Fibroblast of mammary gland (primary cell): ENCODE data around the gene DYSF.
"Not testable (repeated sequence)": the region's sequence is repeated elsewhere in the genome, so short reads cannot be mapped to it uniquely, and the experiment has no call there.

Source experiments
- DNase-seq: peaks from one replicate; pipeline ENCODE4 v3.0.0-alpha.2; 2010; ENCODE audit warnings: low read depth
- H3K4me3 ChIP-seq: 2 replicates; pipeline ENCODE4 v1.5.1; 2011; ENCODE audit warnings: low read depth, mild to moderate bottlenecking, low read length, moderate library complexity; ENCODE audit not compliant: control insufficient read depth
- TF ChIP-seq, protein P1 (sequence below): conservative IDR thresholded peaks from 2 replicates; pipeline ENCODE4 v1.5.1; 2011; ENCODE audit warnings: low read depth, low read length, inconsistent platforms; ENCODE audit not compliant: control insufficient read depth, insufficient read depth

Gene DYSF

DNA sequence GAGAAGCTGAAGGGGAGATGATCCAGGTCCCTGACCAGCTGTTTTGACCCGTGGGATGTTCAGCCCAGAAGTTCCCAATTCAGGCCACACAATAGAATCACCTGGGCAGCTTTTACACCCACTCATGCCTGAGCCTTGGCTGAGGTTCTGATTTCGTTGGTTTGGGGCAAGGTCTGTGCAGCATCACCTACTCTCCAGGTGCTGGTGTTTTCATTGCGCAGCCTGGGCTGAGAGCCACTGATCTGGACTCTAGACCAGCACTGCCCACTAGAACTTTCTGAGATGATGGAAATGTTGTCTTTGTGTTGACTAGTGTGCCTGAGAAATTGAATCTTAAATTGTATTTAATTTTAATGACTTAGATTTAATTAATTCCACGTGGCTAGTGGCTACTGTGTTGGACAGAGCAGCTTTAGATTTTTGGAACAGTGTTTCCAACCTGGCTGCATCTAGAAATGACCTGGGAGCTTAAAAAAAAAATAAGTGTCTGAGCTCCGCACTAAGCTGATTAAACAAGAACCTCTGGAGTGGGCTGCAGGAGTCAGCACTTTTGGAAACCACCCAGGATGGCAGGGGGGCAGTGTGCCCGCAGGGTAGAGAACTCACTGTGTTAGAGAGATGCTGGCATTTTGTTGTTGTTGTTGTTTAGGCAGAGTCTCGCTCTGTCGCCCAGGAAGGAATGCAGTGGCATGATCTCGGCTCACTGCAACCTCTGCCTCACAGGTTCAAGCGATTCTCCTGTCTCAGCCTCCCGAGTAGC lies 33.7 kb downstream of the DYSF start:
- no peak for DNase-seq
- TF ChIP-seq, protein P1, sequence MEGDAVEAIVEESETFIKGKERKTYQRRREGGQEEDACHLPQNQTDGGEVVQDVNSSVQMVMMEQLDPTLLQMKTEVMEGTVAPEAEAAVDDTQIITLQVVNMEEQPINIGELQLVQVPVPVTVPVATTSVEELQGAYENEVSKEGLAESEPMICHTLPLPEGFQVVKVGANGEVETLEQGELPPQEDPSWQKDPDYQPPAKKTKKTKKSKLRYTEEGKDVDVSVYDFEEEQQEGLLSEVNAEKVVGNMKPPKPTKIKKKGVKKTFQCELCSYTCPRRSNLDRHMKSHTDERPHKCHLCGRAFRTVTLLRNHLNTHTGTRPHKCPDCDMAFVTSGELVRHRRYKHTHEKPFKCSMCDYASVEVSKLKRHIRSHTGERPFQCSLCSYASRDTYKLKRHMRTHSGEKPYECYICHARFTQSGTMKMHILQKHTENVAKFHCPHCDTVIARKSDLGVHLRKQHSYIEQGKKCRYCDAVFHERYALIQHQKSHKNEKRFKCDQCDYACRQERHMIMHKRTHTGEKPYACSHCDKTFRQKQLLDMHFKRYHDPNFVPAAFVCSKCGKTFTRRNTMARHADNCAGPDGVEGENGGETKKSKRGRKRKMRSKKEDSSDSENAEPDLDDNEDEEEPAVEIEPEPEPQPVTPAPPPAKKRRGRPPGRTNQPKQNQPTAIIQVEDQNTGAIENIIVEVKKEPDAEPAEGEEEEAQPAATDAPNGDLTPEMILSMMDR, result no peak
- no peak overlapping the region for H3K4me3 ChIP-seq

DNA sequence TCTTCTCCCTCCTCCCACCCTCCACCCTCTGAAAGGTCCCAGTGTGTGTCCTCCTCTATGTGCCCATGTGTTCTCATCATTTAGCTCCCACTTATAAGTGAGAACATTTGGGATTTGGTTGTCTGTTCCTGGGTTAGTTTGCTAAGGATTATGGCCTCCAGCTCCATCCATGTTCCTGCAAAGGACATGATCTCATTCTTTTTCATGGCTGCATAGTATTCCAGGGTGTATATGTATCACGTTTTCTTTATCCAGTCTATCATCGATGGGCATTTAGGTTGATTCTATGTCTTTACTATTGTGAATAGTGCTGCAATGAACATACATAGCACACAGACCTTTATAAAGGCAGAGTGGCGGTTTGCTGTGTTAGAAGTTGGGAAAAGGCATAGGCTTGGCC lies 38.2 kb downstream of the DYSF start:
- H3K4me3 ChIP-seq, DNase-seq: not testable (repeated sequence)

DNA sequence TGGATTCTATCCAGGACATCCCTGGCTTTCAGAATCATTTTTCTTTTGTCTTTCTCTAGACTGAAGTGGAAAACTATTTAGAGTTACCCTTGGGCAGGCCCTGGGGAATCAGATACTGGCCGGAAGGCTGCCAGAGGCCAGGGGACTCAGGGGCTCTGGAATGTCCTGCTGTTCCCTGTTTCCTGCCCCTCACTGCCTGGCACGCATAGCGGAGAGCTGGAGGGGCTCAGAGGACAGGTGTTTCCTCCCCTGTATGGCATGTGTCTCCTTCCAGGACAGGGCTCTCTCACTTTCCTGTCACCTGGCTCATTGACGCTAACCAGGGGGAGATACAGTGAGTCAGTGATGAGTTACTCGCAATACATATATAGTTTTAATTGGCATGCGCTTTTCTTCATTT lies 38.8 kb downstream of the DYSF start:
- DNase-seq, result no peak
- no peak overlapping the region for H3K4me3 ChIP-seq
- TF ChIP-seq, protein P1, result no peak

DNA sequence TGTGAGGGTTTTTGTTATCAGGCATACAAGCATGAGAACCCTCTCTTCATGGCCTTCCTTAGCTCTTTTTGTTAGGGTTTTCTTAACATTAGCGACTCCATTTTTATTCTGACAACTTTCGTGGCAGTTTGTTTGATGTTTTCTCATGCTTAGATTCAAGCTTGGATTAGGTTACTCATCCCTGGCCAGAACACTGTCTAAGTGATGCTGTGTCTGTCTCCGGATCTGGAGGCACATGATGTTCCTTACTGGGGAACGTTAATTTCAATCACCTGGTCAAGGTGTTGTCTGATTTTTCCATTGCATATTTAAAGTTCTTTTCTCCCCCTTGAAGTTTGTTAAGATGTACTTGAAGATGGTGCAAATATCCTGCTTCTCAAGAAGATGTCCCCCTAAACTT lies 40.7 kb downstream of the DYSF start:
- no peak for DNase-seq
- no peak overlapping the region for H3K4me3 ChIP-seq
- TF ChIP-seq, protein P1, result no peak

DNA sequence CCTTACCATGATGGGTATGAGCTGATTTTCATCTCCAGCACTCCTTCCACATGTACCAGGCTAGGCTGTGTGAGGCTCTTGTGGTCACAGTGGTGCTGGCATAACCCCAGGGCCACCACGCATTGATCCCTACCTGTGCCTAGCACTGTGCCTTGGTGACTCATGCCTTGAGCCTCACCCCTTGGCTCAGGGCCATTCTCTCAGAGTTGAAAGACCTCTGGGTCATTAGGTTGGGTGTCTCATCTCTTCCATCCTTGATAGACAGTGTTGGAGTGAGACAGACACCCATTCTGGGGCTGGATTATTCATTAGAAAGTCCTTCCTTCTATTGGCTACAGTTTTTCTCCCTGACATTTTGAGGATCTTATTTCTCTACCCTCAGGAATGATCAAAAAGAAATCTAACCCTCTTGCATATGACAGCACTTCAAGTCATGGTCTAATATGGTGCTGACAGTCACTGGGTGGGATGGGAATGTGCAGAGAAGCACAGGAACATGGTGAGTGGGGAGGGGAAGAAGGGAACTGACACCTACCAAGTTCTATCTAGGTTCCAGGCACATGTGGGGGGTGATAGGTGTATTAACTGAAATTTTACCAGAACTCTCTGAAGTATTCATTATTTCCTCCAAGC lies 41.3 kb downstream of the DYSF start:
- DNase-seq, result no peak
- H3K4me3 ChIP-seq, result no peak overlapping the region
- TF ChIP-seq, protein P1, result no peak

DNA sequence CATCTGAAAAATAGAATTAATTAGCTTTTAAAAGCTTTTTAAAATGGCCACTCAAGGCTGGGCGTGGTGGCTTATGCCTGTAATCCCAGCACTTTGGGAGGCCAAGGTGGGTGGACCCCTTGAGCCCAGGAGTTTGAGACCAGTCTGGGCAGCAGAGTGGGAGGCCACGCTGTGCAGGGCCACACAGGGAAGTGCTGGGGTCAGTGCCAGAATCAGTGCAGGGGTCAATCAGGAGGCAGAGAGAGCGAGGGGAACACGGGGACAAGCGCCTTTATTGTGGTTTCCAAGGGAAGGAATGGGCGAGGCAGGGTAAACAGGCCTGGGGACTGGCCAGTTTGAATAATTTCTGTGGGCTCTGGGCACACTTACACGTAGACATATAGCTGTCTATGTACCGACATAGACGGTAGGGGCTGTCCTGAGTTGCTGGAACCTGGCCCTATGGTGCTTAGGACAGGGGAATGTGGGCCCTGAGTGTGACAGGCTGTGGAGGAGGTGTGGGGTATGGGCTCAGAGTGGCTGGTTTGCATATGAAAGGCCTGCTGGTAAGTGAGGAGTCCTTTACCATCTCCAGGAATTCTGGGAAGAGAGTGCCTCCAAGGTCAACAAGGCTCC lies 42.9 kb downstream of the DYSF start:
- H3K4me3 ChIP-seq, result no peak overlapping the region
- DNase-seq, result no peak
- TF ChIP-seq, protein P1, result no peak

DNA sequence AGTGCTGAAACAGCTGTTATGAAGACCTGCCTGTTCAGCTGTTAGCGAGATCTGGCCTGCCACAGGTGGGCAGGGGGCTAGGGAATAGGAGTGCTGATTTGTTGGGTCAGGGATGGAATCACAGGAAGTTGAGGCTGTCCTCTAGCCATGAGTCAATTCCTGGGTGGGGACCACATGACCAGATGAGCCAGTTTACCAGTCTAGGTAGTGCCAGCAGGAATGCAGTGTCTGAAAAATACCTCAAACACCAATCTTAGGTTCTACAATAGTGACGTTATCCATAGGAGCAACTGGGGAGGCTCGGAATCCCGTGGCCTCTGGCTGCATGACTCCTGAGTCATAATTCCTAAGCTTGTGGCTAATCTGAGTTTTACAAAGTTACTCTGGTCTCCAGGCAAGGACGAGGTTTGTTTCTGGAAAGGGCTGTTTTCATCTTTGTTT lies 44.9 kb downstream of the DYSF start:
- peak; percentile 55 for DNase-seq
- TF ChIP-seq, protein P1, result no peak
- no peak overlapping the region for H3K4me3 ChIP-seq
